HG03045 (cell line): ENCODE measurements around the gene CCDC186.

Experiments used
- ATAC-seq: cut with Tn5 transposase; IDR thresholded peaks from one replicate; pipeline ENCODE4 v1.9.1; 2021; ENCODE audit warnings: mild to moderate bottlenecking, moderate library complexity; ENCODE audit not compliant: unreplicated experiment

Gene CCDC186

GRCh38 chr10:114173921-114174694, at the start of gene CCDC186:
CCDC186 (minus strand) TSS chr10:114174203; CDS start chr10:114163268, 10,935 bp downstream.
- ATAC-seq: peak; percentile 99

- no peak for ATAC-seq
These were observed 49.1 kb upstream of the CCDC186 start for GRCh38 chr10:114223066-114223465.

GRCh38 chr10:114221235-114221634, 47.2 kb upstream of the CCDC186 start:
- ATAC-seq: no peak

- no peak for ATAC-seq
These were observed 46.3 kb upstream of the CCDC186 start for GRCh38 chr10:114220281-114220680.

GRCh38 chr10:114215033-114215432, 41.0 kb upstream of the CCDC186 start:
- ATAC-seq: no peak

- ATAC-seq: no peak
These were observed 38.1 kb upstream of the CCDC186 start for GRCh38 chr10:114212153-114212552.

- ATAC-seq: no peak
These were observed 34.3 kb upstream of the CCDC186 start for GRCh38 chr10:114208351-114208750.

GRCh38 chr10:114207349-114207748, 33.3 kb upstream of the CCDC186 start:
- ATAC-seq: no peak

GRCh38 chr10:114206902-114207301, 32.9 kb upstream of the CCDC186 start:
- no peak for ATAC-seq

- ATAC-seq: no peak
These were observed 28.8 kb upstream of the CCDC186 start for GRCh38 chr10:114202812-114203211.

- ATAC-seq: no peak
These were observed 25.2 kb upstream of the CCDC186 start for GRCh38 chr10:114199239-114199638.

GRCh38 chr10:114195079-114195478, 21.1 kb upstream of the CCDC186 start:
- peak; percentile 62 for ATAC-seq

- no peak for ATAC-seq
These were observed 15.7 kb upstream of the CCDC186 start for GRCh38 chr10:114189700-114190099.

GRCh38 chr10:114188900-114189299, 14.9 kb upstream of the CCDC186 start:
- ATAC-seq: no peak

- no peak for ATAC-seq
These were observed 14.0 kb upstream of the CCDC186 start for GRCh38 chr10:114188001-114188400.

- no peak for ATAC-seq
These were observed 10.3 kb upstream of the CCDC186 start for GRCh38 chr10:114184276-114184675.

GRCh38 chr10:114183563-114183962, 9.6 kb upstream of the CCDC186 start:
- ATAC-seq: no peak

GRCh38 chr10:114181971-114182370, 8.0 kb upstream of the CCDC186 start:
- ATAC-seq: no peak

GRCh38 chr10:114180937-114181336, 6.9 kb upstream of the CCDC186 start:
- no peak for ATAC-seq

- no peak for ATAC-seq
These were observed 5.7 kb upstream of the CCDC186 start for GRCh38 chr10:114179747-114180146.

GRCh38 chr10:114179148-114179547, 5.1 kb upstream of the CCDC186 start, which contains the start of gene TDRD1:
TDRD1 (plus strand) TSS chr10:114179353; CDS start chr10:114187832, 8,479 bp downstream.
- no peak for ATAC-seq

GRCh38 chr10:114176511-114176910, 2.5 kb upstream of the CCDC186 start:
- no peak for ATAC-seq

GRCh38 chr10:114175667-114176066, 1.7 kb upstream of the CCDC186 start:
- ATAC-seq: no peak
